ENCODE data around the gene TRIM7. TPM values are rescaled to one million over a fixed set of nuclear protein-coding genes. Genes with fewer than 3 reads are reported as not detected.
A peak's percentile ranks its signal among the peaks of the same experiment; 100 is the strongest.

The TRIM7 gene
- total and polyA plus RNA-seq, 2 experiments from 2014 or later: 0.11 to 0.39 TPM

DNA sequence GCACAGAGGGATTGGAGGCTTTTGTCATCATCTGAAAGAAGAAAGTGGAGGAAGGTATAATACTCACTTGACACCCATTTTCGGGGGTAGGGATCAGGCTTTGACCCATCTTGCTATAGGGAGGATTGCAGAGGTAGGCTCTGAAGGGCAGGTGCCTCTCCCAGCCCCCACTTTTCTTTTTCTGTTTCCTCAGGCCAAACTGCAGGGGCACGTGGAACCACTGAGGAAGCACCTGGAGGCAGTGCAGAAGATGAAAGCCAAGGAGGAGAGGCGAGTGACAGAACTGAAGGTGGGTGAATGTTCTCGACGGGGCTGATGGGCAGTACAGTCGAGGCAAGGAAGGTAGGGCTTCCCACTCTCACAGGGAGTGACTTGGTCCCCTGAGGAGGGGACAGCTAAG lies 25.6 kb upstream of the TRIM7 start:
- Histone ChIP-seq H3K9me3 (ENCODE audit: low read depth) (no peaks in the 10 kb centered on the region), H3K4me1 (ENCODE audit: low read depth) (no peaks in the 10 kb centered on the region), H3K27ac (no peak overlapping the region), H3K36me3 (peaks cover 16% of the 10 kb centered on the region), H3K4me3 (no peak overlapping the region), H3K27me3 (no peaks in the 10 kb centered on the region)
- TF ChIP-seq, protein P1, sequence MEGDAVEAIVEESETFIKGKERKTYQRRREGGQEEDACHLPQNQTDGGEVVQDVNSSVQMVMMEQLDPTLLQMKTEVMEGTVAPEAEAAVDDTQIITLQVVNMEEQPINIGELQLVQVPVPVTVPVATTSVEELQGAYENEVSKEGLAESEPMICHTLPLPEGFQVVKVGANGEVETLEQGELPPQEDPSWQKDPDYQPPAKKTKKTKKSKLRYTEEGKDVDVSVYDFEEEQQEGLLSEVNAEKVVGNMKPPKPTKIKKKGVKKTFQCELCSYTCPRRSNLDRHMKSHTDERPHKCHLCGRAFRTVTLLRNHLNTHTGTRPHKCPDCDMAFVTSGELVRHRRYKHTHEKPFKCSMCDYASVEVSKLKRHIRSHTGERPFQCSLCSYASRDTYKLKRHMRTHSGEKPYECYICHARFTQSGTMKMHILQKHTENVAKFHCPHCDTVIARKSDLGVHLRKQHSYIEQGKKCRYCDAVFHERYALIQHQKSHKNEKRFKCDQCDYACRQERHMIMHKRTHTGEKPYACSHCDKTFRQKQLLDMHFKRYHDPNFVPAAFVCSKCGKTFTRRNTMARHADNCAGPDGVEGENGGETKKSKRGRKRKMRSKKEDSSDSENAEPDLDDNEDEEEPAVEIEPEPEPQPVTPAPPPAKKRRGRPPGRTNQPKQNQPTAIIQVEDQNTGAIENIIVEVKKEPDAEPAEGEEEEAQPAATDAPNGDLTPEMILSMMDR (IDR thresholded peaks at IDR 0.05; ENCODE audit: low read depth, low read length): no peak
- no peak for DNase-seq (ENCODE audit: low read depth in 1 of 2, low spot score in 1 of 2)

DNA sequence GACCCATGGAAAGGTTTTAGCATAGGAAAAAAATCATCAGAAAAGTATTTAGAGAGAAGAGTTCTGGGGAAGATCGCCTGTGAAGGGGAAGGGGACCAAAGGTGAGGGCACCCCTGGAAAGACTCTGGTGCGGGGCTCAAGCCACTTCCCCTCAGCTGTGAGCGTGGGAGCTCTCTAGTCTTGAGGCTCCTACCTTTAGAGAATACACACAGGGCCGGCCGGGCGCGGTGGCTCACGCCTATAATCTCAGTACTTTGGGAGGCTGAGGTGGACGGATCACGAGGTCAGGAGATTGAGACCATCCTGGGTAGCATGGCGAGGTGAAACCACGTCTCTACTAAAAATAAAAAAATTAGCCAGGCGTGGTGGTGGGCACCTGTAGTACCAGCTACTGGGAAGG lies 25.0 kb upstream of the TRIM7 start:
- no peaks in the 10 kb centered on the region for H3K9me3 ChIP-seq (ENCODE audit: low read depth)
- DNase-seq (ENCODE audit: low read depth in 1 of 2, low spot score in 1 of 2): no peak
- H3K36me3 ChIP-seq: peaks cover 16% of the 10 kb centered on the region
- no peaks in the 10 kb centered on the region for H3K27me3 ChIP-seq
- no peaks in the 10 kb centered on the region for H3K4me1 ChIP-seq (ENCODE audit: low read depth)
- TF ChIP-seq, protein P1 (IDR thresholded peaks at IDR 0.05; ENCODE audit: low read depth, low read length): no peak
- H3K4me3 ChIP-seq: no peak overlapping the region
- H3K27ac ChIP-seq: no peak overlapping the region

DNA sequence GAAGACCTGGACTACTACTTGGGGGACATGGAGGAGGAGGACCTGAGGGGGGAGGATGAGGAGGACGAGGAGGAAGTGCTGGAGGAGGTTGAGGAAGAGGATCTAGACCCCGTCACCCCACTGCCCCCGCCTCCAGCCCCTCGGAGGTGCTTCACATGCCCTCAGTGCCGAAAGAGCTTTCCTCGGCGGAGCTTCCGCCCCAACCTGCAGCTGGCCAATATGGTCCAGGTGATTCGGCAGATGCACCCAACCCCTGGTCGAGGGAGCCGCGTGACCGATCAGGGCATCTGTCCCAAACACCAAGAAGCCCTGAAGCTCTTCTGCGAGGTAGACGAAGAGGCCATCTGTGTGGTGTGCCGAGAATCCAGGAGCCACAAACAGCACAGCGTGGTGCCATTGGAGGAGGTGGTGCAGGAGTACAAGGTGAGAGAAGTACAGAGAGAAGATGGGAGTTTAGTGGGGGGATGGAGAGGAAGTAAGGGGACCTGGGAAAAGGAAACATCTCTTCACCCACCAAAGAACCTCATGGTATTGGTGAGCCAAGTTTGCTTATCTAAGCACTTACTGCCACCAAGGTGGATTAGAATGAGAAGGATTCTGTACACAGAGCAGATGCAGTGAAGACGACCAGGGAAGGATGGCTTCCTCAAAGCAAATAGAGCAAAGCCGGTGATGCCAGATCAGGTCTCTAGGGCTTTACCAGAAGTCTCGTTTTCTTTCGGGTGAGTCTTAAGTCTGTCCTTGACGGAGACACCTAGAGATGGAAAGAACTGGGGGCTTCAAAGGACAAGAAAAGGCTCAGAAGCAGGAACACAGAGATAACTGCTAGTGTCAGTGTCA lies 19.6 kb upstream of the TRIM7 start:
- no peaks in the 10 kb centered on the region for H3K36me3 ChIP-seq
- no peak for DNase-seq (ENCODE audit: low read depth in 1 of 2, low spot score in 1 of 2)
- no peaks in the 10 kb centered on the region for H3K4me1 ChIP-seq (ENCODE audit: low read depth)
- H3K4me3 ChIP-seq: peak overlapping the region; percentile 80
- H3K27ac ChIP-seq: no peak overlapping the region
- no peaks in the 10 kb centered on the region for H3K9me3 ChIP-seq (ENCODE audit: low read depth)
- no peaks in the 10 kb centered on the region for H3K27me3 ChIP-seq
- TF ChIP-seq, protein P1 (IDR thresholded peaks at IDR 0.05; ENCODE audit: low read depth, low read length): no peak

DNA sequence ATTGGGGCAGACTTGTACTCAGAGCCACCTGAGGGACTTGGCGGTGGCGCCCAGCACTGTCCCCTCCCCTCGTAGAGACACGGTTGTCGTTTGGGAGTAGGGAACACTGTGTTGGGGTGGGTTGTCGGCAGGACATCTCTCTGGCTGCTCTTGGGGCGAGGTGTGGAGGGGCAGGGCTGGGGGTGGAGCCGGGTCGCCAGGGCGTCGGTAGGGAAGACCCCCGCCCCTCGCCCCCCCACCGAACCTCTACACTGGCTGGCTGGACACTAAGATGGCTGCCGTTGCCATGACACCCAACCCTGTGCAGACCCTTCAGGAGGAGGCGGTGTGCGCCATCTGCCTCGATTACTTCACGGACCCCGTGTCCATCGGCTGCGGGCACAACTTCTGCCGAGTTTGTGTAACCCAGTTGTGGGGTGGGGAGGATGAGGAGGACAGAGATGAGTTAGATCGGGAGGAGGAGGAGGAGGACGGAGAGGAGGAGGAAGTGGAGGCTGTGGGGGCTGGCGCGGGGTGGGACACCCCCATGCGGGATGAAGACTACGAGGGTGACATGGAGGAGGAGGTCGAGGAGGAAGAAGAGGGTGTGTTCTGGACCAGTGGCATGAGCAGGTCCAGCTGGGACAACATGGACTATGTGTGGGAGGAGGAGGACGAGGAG lies 18.9 kb upstream of the TRIM7 start:
- DNase-seq (ENCODE audit: low read depth in 1 of 2, low spot score in 1 of 2): peak; percentile 58 to 85
- Histone ChIP-seq H3K4me1 (ENCODE audit: low read depth) (no peaks in the 10 kb centered on the region), H3K9me3 (ENCODE audit: low read depth) (no peaks in the 10 kb centered on the region), H3K4me3 (peak overlapping the region; percentile 80), H3K27me3 (no peaks in the 10 kb centered on the region), H3K27ac (peak overlapping the region; percentile 85), H3K36me3 (no peaks in the 10 kb centered on the region)
- TF ChIP-seq, protein P1 (IDR thresholded peaks at IDR 0.05; ENCODE audit: low read depth, low read length): no peak

DNA sequence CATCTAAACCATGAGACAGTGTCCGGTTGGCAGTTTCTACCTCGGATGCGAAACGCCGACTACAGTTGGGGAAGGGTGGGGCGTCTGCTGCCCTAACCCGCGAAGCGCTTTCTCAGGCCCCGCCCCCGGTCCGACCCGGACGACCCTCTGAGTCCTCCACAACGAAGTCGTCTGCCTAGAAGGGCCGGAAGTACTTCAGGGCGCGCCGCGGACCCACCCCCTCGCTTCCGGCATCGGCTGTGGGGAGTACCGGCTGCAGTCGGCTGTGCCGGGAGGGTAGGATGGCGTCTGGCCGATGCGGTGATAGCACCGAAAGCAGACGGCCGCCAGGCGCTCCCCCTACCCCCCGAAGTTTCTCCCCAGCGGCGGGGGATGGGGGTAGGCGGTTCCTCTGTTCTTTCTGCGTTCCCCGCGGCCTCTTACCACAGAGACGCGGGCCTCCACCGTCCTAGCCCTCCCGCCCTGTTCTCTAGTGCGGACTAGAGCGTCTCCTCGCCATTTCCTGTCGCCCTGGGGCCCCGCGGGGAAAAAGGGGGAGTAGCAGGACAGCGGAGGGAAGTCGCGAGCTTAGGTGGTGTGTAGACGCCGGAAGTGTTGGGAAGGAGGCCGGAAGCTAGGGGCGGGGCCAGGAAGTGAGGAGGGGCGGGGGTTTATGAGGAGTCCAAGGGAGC lies 18.2 kb upstream of the TRIM7 start, which contains the start of gene TRIM41:
TSS of gene TRIM41 (plus strand) at position 224 of the 671 bp plus-strand sequence. CDS start 719 bp downstream, outside the sequence.
- peak; percentile 98 to 99 for DNase-seq (ENCODE audit: low read depth in 1 of 2, low spot score in 1 of 2)
- TF ChIP-seq, protein P1 (IDR thresholded peaks at IDR 0.05; ENCODE audit: low read depth, low read length): no peak
- Histone ChIP-seq H3K36me3 (no peaks in the 10 kb centered on the region), H3K9me3 (ENCODE audit: low read depth) (no peaks in the 10 kb centered on the region), H3K4me3 (peak within 1 kb of the TSS; percentile 80), H3K27me3 (no peaks in the 10 kb centered on the region), H3K27ac (peak within 1 kb of the TSS; percentile 85), H3K4me1 (ENCODE audit: low read depth) (no peaks in the 10 kb centered on the region)
